BJ (cell line): ENCODE results near the gene IFIT3. TPM values are rescaled to one million over a fixed set of nuclear protein-coding genes. Genes with fewer than 3 reads are reported as not detected.
"Not testable (repeated sequence)": the region's sequence is repeated elsewhere in the genome, so short reads cannot be mapped to it uniquely, and the experiment has no call there.

Experiments used
- CTCF ChIA-PET: fragments of 350-600 bp; formaldehyde crosslinking; extraction: SDS; loops from one replicate; lab custom pipeline; 2021; ENCODE audit warnings: antibody characterized with exemption, inconsistent platforms; lab: Yijun Ruan, JAX
- POLR2A ChIA-PET: fragments of 300-600 bp; sonication (Branson Sonifier 250); formaldehyde crosslinking; extraction: SDS; loops from one replicate; lab custom pipeline; 2021; ENCODE audit warnings: antibody characterized with exemption; lab: Charles Lee
- DNase-seq: peaks from one replicate; pipeline ENCODE4 v3.0.0-alpha.2; 2011; ENCODE audit warnings: low read depth
- H3K27me3 ChIP-seq: 2 replicates; pipeline ENCODE4 v1.6.0; 2011; ENCODE audit warnings: low read length; ENCODE audit not compliant: control insufficient read depth, insufficient read depth
- H3K36me3 ChIP-seq: 2 replicates; pipeline ENCODE4 v1.5.1; 2011; ENCODE audit warnings: low read length; ENCODE audit not compliant: control insufficient read depth, insufficient read depth
- H3K4me3 ChIP-seq: 2 replicates; pipeline ENCODE4 v1.5.1; 2011; ENCODE audit warnings: low read depth, mild to moderate bottlenecking, control low read depth, low read length
- CTCF ChIP-seq: IDR thresholded peaks from 2 replicates; pipeline ENCODE4 v1.5.1; 2011; ENCODE audit warnings: low read depth, mild to moderate bottlenecking, control low read depth, inconsistent platforms, low read length, moderate library complexity; ENCODE audit not compliant: insufficient read depth
- polyA plus RNA-seq: library from polyadenylated mRNA; depleted of rRNA; stranded (reverse); fragments of >200 nt; gene quantifications from 2 replicates; pipeline ENCODE4 v1.2.3, GENCODE V29; 2011

Gene IFIT3
- polyA plus RNA-seq, 1 experiment, result 18.7 TPM

GRCh38 chr10:89347701-89348457 is 20.1 kb downstream of the IFIT3 start:
- no peak for DNase-seq
- TF ChIP-seq CTCF, result no peak
- no peaks in the 10 kb centered on the region for H3K36me3 ChIP-seq
- POLR2A ChIA-PET, result no interaction called here
- no peak overlapping the region for H3K4me3 ChIP-seq
- no peaks in the 10 kb centered on the region for H3K27me3 ChIP-seq
- CTCF ChIA-PET, result interaction anchor here (2.6 kb wide), 1 partner anchor 20 kb away, joined by 9 read pairs; no protein-coding TSS in a partner anchor

DNA sequence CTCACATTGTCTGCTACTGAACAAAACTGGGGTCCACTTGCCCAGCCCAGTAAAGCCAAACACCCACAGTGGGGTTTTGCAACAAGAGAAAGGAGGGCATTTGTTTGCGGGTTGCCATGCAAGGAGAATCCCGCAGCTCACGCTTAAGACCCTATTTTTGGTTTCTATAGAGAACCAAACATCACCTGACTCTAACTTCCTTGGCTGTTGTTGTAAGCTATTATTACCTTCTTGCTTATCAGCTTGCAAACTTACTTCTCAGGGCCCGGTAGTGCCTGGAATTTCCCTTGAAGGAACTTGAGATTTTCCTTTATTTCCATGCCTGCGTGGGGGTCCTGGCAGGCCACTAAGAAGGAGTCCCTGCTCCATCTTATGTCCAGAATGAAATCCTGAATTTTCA is 20.7 kb downstream of the IFIT3 start:
- TF ChIP-seq CTCF, result no peak
- no peaks in the 10 kb centered on the region for H3K27me3 ChIP-seq
- no peak for DNase-seq
- H3K4me3 ChIP-seq, result no peak overlapping the region
- ChIA-PET CTCF (interaction anchor here (1.0 kb wide), 1 partner anchor 21 kb away, joined by 4 read pairs; no protein-coding TSS in a partner anchor), POLR2A (no interaction called here)
- no peaks in the 10 kb centered on the region for H3K36me3 ChIP-seq

GRCh38 chr10:89348975-89349374 is 21.2 kb downstream of the IFIT3 start:
- TF ChIP-seq CTCF, result no peak
- DNase-seq, result no peak
- H3K27me3 ChIP-seq, result no peaks in the 10 kb centered on the region
- H3K4me3 ChIP-seq, result no peak overlapping the region
- ChIA-PET POLR2A (no interaction called here), CTCF (interaction anchor here (1.0 kb wide), 1 partner anchor 20 kb away, joined by 4 read pairs; no protein-coding TSS in a partner anchor)
- no peaks in the 10 kb centered on the region for H3K36me3 ChIP-seq

- CTCF ChIA-PET, result interaction anchor here (1.2 to 2.4 kb wide), 2 partner anchors 19 to 68 kb away, joined by 3 to 11 read pairs; no protein-coding TSS in a partner anchor
- DNase-seq, H3K4me3 ChIP-seq, H3K27me3 ChIP-seq, H3K36me3 ChIP-seq, POLR2A ChIA-PET: not testable (repeated sequence)
These were observed 23.0 kb downstream of the IFIT3 start for GRCh38 chr10:89350631-89351315.

- no peak for TF ChIP-seq CTCF
- no peaks in the 10 kb centered on the region for H3K27me3 ChIP-seq
- CTCF ChIA-PET, result interaction anchor here (0.8 to 2.4 kb wide), 3 partner anchors 18 to 68 kb away, joined by 3 to 11 read pairs (median 3); no protein-coding TSS in a partner anchor
- H3K36me3 ChIP-seq, result no peaks in the 10 kb centered on the region
- POLR2A ChIA-PET, result no interaction called here
- no peak for DNase-seq
- no peak overlapping the region for H3K4me3 ChIP-seq
These were observed 23.6 kb downstream of the IFIT3 start for GRCh38 chr10:89351412-89351779.
